AG04450 (cell line): Measurements from ENCODE around the gene CFAP161. TPM values are rescaled to one million over a fixed set of nuclear protein-coding genes. Genes with fewer than 3 reads are reported as not detected.

ENCODE experiments used
- CTCF ChIA-PET: fragments of 300-600, 350-600 bp; formaldehyde crosslinking; extraction: SDS; loops from one replicate; lab custom pipeline; 2022; ENCODE audit warnings: antibody characterized with exemption, inconsistent platforms; lab: Charles Lee
- POLR2A ChIA-PET: fragments of 350-600 bp; formaldehyde crosslinking; extraction: SDS; loops from one replicate; lab custom pipeline; 2021; ENCODE audit warnings: antibody characterized with exemption, inconsistent platforms; lab: Yijun Ruan, JAX
- DNase-seq: peaks from one replicate; pipeline ENCODE4 v3.0.0-alpha.2; 2011; ENCODE audit warnings: low read depth, low spot score
- H3K27ac ChIP-seq: one replicate; pipeline ENCODE4 v1.5.1; 2012; ENCODE audit warnings: low read depth, low read length, control low read depth
- H3K27me3 ChIP-seq: one replicate; pipeline ENCODE4 v1.6.0; 2012; ENCODE audit warnings: low read length; ENCODE audit not compliant: control insufficient read depth, insufficient read depth
- H3K4me3 ChIP-seq: 2 replicates; pipeline ENCODE4 v1.5.1; 2011; ENCODE audit warnings: mild to moderate bottlenecking, low read depth, low read length, control low read depth
- H3K9me3 ChIP-seq: 2 replicates; pipeline ENCODE4 v1.5.1; 2012; ENCODE audit warnings: low read length; ENCODE audit not compliant: control insufficient read depth, insufficient read depth
- polyA plus RNA-seq: library from polyadenylated mRNA; depleted of rRNA; stranded (reverse); fragments of >200 nt; gene quantifications from 2 replicates; pipeline ENCODE4 v1.2.3, GENCODE V29; 2011
- TF ChIP-seq, protein P1 (sequence below): IDR thresholded peaks from 2 replicates; pipeline ENCODE4 v1.5.1; 2011; ENCODE audit warnings: low read depth, low read length, control low read depth, inconsistent platforms

Gene CFAP161
- polyA plus RNA-seq, 1 experiment: not detected

DNA sequence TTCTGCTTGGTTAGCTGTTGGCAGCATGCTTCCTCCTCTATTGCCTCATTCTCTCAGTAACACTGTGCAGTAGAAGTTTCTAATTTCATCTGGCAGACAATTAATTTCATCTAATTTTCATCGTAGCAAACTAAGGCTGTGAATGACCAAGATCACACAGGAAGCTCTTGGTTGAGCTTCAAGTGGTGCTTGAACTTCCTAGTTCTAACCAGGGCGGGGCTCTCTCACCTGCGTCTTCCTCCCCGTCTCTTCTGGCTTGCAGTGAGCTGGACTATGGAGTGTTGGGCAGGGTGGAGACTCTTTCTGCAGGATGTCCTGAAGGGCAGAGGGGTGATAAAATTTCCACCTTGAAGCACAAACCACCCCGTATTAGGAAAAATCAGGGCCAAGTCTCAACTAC lies 60.7 kb downstream of the CFAP161 start:
- ChIA-PET CTCF (interaction anchor here (1.0 to 7.1 kb wide), 2 partner anchors 40 to 71 kb away, joined by 3 to 48 read pairs; no protein-coding TSS in a partner anchor), POLR2A (no interaction called here)
- TF ChIP-seq, protein P1, sequence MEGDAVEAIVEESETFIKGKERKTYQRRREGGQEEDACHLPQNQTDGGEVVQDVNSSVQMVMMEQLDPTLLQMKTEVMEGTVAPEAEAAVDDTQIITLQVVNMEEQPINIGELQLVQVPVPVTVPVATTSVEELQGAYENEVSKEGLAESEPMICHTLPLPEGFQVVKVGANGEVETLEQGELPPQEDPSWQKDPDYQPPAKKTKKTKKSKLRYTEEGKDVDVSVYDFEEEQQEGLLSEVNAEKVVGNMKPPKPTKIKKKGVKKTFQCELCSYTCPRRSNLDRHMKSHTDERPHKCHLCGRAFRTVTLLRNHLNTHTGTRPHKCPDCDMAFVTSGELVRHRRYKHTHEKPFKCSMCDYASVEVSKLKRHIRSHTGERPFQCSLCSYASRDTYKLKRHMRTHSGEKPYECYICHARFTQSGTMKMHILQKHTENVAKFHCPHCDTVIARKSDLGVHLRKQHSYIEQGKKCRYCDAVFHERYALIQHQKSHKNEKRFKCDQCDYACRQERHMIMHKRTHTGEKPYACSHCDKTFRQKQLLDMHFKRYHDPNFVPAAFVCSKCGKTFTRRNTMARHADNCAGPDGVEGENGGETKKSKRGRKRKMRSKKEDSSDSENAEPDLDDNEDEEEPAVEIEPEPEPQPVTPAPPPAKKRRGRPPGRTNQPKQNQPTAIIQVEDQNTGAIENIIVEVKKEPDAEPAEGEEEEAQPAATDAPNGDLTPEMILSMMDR: no peak
- DNase-seq: no peak
- H3K27ac ChIP-seq: no peak overlapping the region
- no peak overlapping the region for H3K4me3 ChIP-seq
- H3K27me3 ChIP-seq: no peaks in the 10 kb centered on the region
- no peaks in the 10 kb centered on the region for H3K9me3 ChIP-seq

DNA sequence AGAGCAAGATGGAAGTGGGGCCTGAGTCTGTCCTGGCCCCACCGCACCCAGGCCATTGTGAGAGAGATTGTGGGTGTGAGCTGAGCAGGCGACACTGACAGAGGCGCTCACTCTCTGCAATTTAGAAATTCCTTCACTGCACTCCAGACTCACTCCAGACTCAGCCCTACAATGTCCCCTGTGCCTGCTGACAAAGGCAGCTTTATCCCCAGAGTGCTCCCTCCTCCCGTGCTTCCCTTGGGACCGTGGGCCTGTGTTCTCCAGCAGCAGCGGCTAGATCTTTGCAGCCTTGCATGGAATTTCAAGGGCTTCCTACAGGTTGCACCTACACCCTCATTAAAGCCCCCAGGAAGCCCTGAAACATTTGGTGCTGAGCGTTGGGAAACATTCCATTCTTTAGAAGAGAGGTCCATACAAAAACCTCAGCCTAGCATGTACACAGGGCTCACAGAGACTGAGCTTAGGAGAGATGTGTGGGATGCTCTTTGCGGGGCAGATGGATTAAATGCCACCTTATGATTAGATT lies 61.3 kb downstream of the CFAP161 start:
- no peaks in the 10 kb centered on the region for H3K27me3 ChIP-seq
- H3K27ac ChIP-seq: no peak overlapping the region
- H3K9me3 ChIP-seq: no peaks in the 10 kb centered on the region
- H3K4me3 ChIP-seq: no peak overlapping the region
- TF ChIP-seq, protein P1: no peak
- ChIA-PET POLR2A (no interaction called here), CTCF (interaction anchor here (7.1 kb wide), 1 partner anchor 71 kb away, joined by 48 read pairs; no protein-coding TSS in a partner anchor)
- DNase-seq: no peak

GRCh38 chr15:81196576-81197254 lies 62.6 kb downstream of the CFAP161 start, which contains the start of gene IL16:
Gene IL16 (plus strand): TSS chr15:81196879. CDS start chr15:81225400, 28,521 bp downstream.
- TF ChIP-seq, protein P1: no peak
- Histone ChIP-seq H3K9me3 (no peaks in the 10 kb centered on the region), H3K27ac (no peak within 1 kb of the TSS), H3K27me3 (no peaks in the 10 kb centered on the region), H3K4me3 (no peak within 1 kb of the TSS)
- ChIA-PET POLR2A (no interaction called here), CTCF (interaction anchor here (5.1 kb wide), 1 partner anchor 70 kb away, joined by 27 read pairs; no protein-coding TSS in a partner anchor)
- no peak for DNase-seq

- no peak for DNase-seq
- ChIA-PET POLR2A (no interaction called here), CTCF (interaction anchor here (5.1 kb wide), 1 partner anchor 69 kb away, joined by 27 read pairs; no protein-coding TSS in a partner anchor)
Measured at GRCh38 chr15:81197255-81197630, 63.2 kb downstream of the CFAP161 start.

More at GRCh38 chr15:81197255-81197630, 63.2 kb downstream of the CFAP161 start:
- TF ChIP-seq, protein P1: no peak
- Histone ChIP-seq H3K4me3 (no peak overlapping the region), H3K9me3 (no peaks in the 10 kb centered on the region), H3K27me3 (no peaks in the 10 kb centered on the region), H3K27ac (no peak overlapping the region)
